ENCODE measurements around the gene EPHB1. TPM values are rescaled to one million over a fixed set of nuclear protein-coding genes. Genes with fewer than 3 reads are reported as not detected.

Gene EPHB1
- polyA plus RNA-seq, 1 of the 3 experiments (the other 2 are of a cell fraction) = 1.2 TPM

DNA sequence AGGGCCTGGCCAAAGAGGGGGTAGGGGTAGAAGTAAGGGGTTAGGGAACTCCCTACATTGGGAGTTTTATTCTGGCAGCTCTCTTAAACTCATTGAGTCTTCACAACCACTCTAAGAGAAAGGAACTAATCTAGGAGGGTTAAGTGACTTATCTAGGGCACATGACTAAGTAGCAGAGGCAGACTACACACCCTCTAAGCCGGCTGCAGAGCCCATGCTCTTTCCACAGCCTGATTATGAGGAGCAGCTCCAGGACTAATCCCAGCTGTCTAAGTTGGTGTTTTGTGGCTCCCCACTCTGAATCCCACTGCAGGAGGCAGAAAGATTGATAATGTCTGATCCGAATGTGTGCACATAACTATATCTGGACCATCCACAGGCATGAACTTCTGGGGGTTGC, 374.6 kb downstream of the EPHB1 start:
- Histone ChIP-seq H3K9me2 (no peaks in the 10 kb centered on the region), H3K9me3 (no peaks in the 10 kb centered on the region), H3K27me3 (ENCODE audit: insufficient read depth) (no peaks in the 10 kb centered on the region), H3K9ac (no peak overlapping the region), H4K20me1 (ENCODE audit: insufficient read depth) (no peaks in the 10 kb centered on the region), H2AFZ (ENCODE audit: low read depth) (no peak overlapping the region), H3K4me1 (ENCODE audit: control insufficient read depth in 1 of 2, insufficient read depth in 2 of 2, low read depth in 1 of 2, low read length in 1 of 2) (peaks cover 0 to 2% of the 10 kb centered on the region in 2 experiments; a peak in 1 of 4 replicates), H3F3A (replicated peaks; ENCODE audit: insufficient read depth) (no peaks in the 10 kb centered on the region), H3K27ac (ENCODE audit: low read depth in 2 of 2, low read length in 1 of 2) (no peak overlapping the region), H3K4me3 (ENCODE audit: low read depth in 2 of 2, low read length in 1 of 2) (no peak overlapping the region), H3K79me2 (ENCODE audit: insufficient read depth) (no peaks in the 10 kb centered on the region), H3K4me2 (no peak overlapping the region), H3K36me3 (replicated peaks in 1 of 2; ENCODE audit: control insufficient read depth in 1 of 2, insufficient read depth in 2 of 2, low read length in 1 of 2) (no peaks in the 10 kb centered on the region)
- ChIA-PET CTCF (interaction anchor here (0.9 kb wide), 1 partner anchor 191 kb away, joined by 3 read pairs; no protein-coding TSS in a partner anchor), POLR2A (no interaction called here)
- WGBS (ENCODE audit: low lambda C conversion rate) = 67% methylated on average over 2 of the region's 2 CpGs
- TF ChIP-seq, protein P1, sequence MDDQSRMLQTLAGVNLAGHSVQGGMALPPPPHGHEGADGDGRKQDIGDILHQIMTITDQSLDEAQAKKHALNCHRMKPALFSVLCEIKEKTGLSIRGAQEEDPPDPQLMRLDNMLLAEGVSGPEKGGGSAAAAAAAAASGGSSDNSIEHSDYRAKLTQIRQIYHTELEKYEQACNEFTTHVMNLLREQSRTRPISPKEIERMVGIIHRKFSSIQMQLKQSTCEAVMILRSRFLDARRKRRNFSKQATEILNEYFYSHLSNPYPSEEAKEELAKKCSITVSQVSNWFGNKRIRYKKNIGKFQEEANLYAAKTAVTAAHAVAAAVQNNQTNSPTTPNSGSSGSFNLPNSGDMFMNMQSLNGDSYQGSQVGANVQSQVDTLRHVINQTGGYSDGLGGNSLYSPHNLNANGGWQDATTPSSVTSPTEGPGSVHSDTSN (IDR thresholded peaks at IDR 0.05) = no peak
- no peak for TF ChIP-seq RCOR1 (IDR thresholded peaks at IDR 0.05; ENCODE audit: low read length)
- no peak for TF ChIP-seq TEAD4 (IDR thresholded peaks at IDR 0.05; ENCODE audit: borderline replicate concordance, insufficient read depth)
- no peak for TF ChIP-seq RXRA (IDR thresholded peaks at IDR 0.05; ENCODE audit: borderline replicate concordance, low read depth)
- no peak for TF ChIP-seq EP300 (IDR thresholded peaks at IDR 0.05; ENCODE audit: borderline replicate concordance in 1 of 2, low read depth in 1 of 2, low read length in 1 of 2)
- TF ChIP-seq, protein P2, sequence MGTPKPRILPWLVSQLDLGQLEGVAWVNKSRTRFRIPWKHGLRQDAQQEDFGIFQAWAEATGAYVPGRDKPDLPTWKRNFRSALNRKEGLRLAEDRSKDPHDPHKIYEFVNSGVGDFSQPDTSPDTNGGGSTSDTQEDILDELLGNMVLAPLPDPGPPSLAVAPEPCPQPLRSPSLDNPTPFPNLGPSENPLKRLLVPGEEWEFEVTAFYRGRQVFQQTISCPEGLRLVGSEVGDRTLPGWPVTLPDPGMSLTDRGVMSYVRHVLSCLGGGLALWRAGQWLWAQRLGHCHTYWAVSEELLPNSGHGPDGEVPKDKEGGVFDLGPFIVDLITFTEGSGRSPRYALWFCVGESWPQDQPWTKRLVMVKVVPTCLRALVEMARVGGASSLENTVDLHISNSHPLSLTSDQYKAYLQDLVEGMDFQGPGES (IDR thresholded peaks at IDR 0.05; ENCODE audit: low read depth, low read length) = no peak
- TF ChIP-seq EZH2phosphoT487 (IDR thresholded peaks at IDR 0.05; ENCODE audit: borderline replicate concordance, low read depth) = no peak
- TF ChIP-seq YY1 (IDR thresholded peaks at IDR 0.05; ENCODE audit: low read depth) = no peak
- TF ChIP-seq FOXM1 (IDR thresholded peaks at IDR 0.05; ENCODE audit: low read depth) = no peak
- DNase-seq = no peak

DNA sequence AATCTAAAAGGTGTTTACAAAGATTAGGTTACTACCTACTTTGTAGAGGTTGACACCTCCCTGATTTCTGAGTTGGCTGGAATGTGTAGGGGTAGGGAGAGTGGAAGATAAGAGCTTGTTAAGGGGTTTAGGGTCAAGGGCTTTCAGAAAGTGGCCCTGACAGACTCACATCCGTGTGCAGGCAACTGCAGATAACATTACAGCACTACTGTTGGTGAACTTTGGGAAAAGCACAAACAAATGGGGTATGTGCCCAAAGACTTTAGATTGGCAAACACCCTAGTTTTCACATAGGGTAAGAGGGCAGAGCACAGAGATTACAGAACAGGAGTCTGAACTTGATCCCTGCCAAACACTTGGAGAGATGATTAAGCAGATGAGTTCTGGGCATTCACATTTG, 375.7 kb downstream of the EPHB1 start:
- Histone ChIP-seq H3K9ac (no peak overlapping the region), H3K27me3 (ENCODE audit: insufficient read depth) (no peaks in the 10 kb centered on the region), H3K79me2 (ENCODE audit: insufficient read depth) (no peaks in the 10 kb centered on the region), H3F3A (replicated peaks; ENCODE audit: insufficient read depth) (no peaks in the 10 kb centered on the region), H2AFZ (ENCODE audit: low read depth) (no peak overlapping the region), H3K9me2 (no peaks in the 10 kb centered on the region), H3K36me3 (replicated peaks in 1 of 2; ENCODE audit: control insufficient read depth in 1 of 2, insufficient read depth in 2 of 2, low read length in 1 of 2) (no peaks in the 10 kb centered on the region), H4K20me1 (ENCODE audit: insufficient read depth) (no peaks in the 10 kb centered on the region), H3K27ac (ENCODE audit: low read depth in 2 of 2, low read length in 1 of 2) (no peak overlapping the region), H3K9me3 (no peaks in the 10 kb centered on the region), H3K4me3 (ENCODE audit: low read depth in 2 of 2, low read length in 1 of 2) (no peak overlapping the region), H3K4me1 (ENCODE audit: control insufficient read depth in 1 of 2, insufficient read depth in 2 of 2, low read depth in 1 of 2, low read length in 1 of 2) (peaks cover 0 to 2% of the 10 kb centered on the region in 2 experiments; a peak in 1 of 4 replicates), H3K4me2 (no peak overlapping the region)
- TF ChIP-seq ELF1 (IDR thresholded peaks at IDR 0.05) (no peak), FOSL2 (IDR thresholded peaks at IDR 0.05; ENCODE audit: borderline replicate concordance, low read depth) (no peak), GABPA (IDR thresholded peaks at IDR 0.05; ENCODE audit: low read depth) (no peak), FOXM1 (IDR thresholded peaks at IDR 0.05; ENCODE audit: low read depth) (no peak), MXI1 (IDR thresholded peaks at IDR 0.05; ENCODE audit: low read depth, low read length) (no peak), NRF1 (IDR thresholded peaks at IDR 0.05; ENCODE audit: low read depth, low read length) (no peak), EP300 (IDR thresholded peaks at IDR 0.05; ENCODE audit: borderline replicate concordance in 1 of 2, low read depth in 1 of 2, low read length in 1 of 2) (no peak), POLR2AphosphoS5 (IDR thresholded peaks at IDR 0.05; ENCODE audit: low read depth, low read length) (no peak), FOXJ3 (CRISPR knock-in tag; IDR thresholded peaks at IDR 0.05) (no peak), TCF12 (IDR thresholded peaks at IDR 0.05) (no peak)
- TF ChIP-seq, protein P3, sequence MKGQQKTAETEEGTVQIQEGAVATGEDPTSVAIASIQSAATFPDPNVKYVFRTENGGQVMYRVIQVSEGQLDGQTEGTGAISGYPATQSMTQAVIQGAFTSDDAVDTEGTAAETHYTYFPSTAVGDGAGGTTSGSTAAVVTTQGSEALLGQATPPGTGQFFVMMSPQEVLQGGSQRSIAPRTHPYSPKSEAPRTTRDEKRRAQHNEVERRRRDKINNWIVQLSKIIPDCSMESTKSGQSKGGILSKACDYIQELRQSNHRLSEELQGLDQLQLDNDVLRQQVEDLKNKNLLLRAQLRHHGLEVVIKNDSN (IDR thresholded peaks at IDR 0.05; ENCODE audit: borderline replicate concordance, low read depth) = no peak
- TF ChIP-seq, protein P4, sequence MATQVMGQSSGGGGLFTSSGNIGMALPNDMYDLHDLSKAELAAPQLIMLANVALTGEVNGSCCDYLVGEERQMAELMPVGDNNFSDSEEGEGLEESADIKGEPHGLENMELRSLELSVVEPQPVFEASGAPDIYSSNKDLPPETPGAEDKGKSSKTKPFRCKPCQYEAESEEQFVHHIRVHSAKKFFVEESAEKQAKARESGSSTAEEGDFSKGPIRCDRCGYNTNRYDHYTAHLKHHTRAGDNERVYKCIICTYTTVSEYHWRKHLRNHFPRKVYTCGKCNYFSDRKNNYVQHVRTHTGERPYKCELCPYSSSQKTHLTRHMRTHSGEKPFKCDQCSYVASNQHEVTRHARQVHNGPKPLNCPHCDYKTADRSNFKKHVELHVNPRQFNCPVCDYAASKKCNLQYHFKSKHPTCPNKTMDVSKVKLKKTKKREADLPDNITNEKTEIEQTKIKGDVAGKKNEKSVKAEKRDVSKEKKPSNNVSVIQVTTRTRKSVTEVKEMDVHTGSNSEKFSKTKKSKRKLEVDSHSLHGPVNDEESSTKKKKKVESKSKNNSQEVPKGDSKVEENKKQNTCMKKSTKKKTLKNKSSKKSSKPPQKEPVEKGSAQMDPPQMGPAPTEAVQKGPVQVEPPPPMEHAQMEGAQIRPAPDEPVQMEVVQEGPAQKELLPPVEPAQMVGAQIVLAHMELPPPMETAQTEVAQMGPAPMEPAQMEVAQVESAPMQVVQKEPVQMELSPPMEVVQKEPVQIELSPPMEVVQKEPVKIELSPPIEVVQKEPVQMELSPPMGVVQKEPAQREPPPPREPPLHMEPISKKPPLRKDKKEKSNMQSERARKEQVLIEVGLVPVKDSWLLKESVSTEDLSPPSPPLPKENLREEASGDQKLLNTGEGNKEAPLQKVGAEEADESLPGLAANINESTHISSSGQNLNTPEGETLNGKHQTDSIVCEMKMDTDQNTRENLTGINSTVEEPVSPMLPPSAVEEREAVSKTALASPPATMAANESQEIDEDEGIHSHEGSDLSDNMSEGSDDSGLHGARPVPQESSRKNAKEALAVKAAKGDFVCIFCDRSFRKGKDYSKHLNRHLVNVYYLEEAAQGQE (IDR thresholded peaks at IDR 0.05; ENCODE audit: low read depth, low read length) = no peak
- no peak for DNase-seq
- WGBS (ENCODE audit: low lambda C conversion rate) = 45% methylated on average over 1 of the region's 1 CpG
- POLR2A ChIA-PET = no interaction called here
- CTCF ChIA-PET = interaction anchor here (1.2 kb wide), 1 partner anchor 11 kb away, joined by 3 read pairs; no protein-coding TSS in a partner anchor
